Heart right ventricle (tissue), 16 donors: ENCODE measurements around the gene MSANTD4. TPM values are rescaled to one million over a fixed set of nuclear protein-coding genes. Genes with fewer than 3 reads are reported as not detected.

Experiments used
- ATAC-seq, 8 donors: fragments of 200-7000 bp; cut with Tn5 transposase; one replicate each; pipeline ENCODE4 v1.9.1; 2020; ENCODE audit warnings: mild to moderate bottlenecking in 8 of 8, moderate library complexity in 8 of 8, moderate number of reproducible peaks in 1 of 8
- DNase-seq, 2 donors: peaks; one replicate each; pipeline ENCODE4 v3.0.0-alpha.2; 2020
- H3K27ac ChIP-seq, 10 donors: fragments of 200-600 bp; sonication (generic) in 2 of 10; one replicate each; pipeline versions ENCODE4 v1.5.0 to v1.8.0; 2020 to 2022; ENCODE audit warnings: mild to moderate bottlenecking in 3 of 10
- H3K27me3 ChIP-seq, 7 donors: fragments of 200-600 bp; one replicate each; pipeline ENCODE4 v1.8.0; 2021 to 2022; ENCODE audit warnings: mild to moderate bottlenecking in 2 of 7
- H3K36me3 ChIP-seq, 9 donors: fragments of 200-600 bp; sonication (generic) in 1 of 9; one replicate each; pipeline versions ENCODE4 v1.5.0 to v1.8.0; 2020 to 2022; ENCODE audit warnings: mild to moderate bottlenecking in 2 of 9
- H3K4me1 ChIP-seq, 9 donors: fragments of 200-600 bp; sonication (generic) in 1 of 9; one replicate each; pipeline versions ENCODE4 v1.5.0 to v1.8.0; 2020 to 2022; ENCODE audit warnings: mild to moderate bottlenecking in 4 of 9
- H3K4me3 ChIP-seq, 10 donors: fragments of 200-600 bp; sonication (generic) in 2 of 10; one replicate each; pipeline versions ENCODE4 v1.5.0 to v1.8.0; 2020 to 2022; ENCODE audit warnings: mild to moderate bottlenecking in 7 of 10, moderate library complexity in 2 of 10
- H3K9me3 ChIP-seq, 11 donors: fragments of 200-600 bp in 10 of 11; sonication (generic) in 2 of 11; one replicate each; pipeline versions ENCODE4 v1.5.0 to v1.8.0; 2013 to 2022; ENCODE audit warnings: mild to moderate bottlenecking in 2 of 11, control low read depth in 1 of 11, moderate library complexity in 1 of 11
- WGBS, 2 donors: extraction: QIAGEN DNeasy Blood & Tissue Kit; methylation state at CpG; one replicate each; pipeline ENCODE4 v1.1.7; 2013; ENCODE audit warnings: inconsistent platforms in 1 of 2; 5-methylcytosine and 5-hydroxymethylcytosine counted together
- intact Hi-C, 10 donors: fragments of 100-400 bp; cut with DNase I; formaldehyde crosslinking; loops; one replicate each; pipeline versions ENCODE4 v1.11.1 to v1.14.2; 2022
- polyA plus RNA-seq, 2 donors: library from polyadenylated mRNA; stranded (reverse); fragments of 200-250 nt; gene quantifications; one replicate each; pipeline ENCODE4 v1.2.3, GENCODE V29; 2013
- total RNA-seq, 10 donors: library from RNA; stranded (reverse); fragmentation: NEBNext Ultra II Directional in 3 of 10; extraction: Animal tissue kit (Norgen Biotek cat#: 25700) in 3 of 10; gene quantifications; one replicate each; pipeline versions ENCODE4 v1.2.1 to v1.2.4, GENCODE V29; 2021 to 2023
- TF ChIP-seq, protein P1 (sequence below), 9 donors: fragments of 200-600 bp; sonication (generic) in 2 of 9; IDR thresholded peaks; one replicate each; pipeline versions ENCODE4 v1.5.0 to v1.8.0; 2021 to 2022; ENCODE audit warnings: antibody characterized with exemption in 9 of 9, mild to moderate bottlenecking in 5 of 9, moderate library complexity in 1 of 9
- donor health status: Arrhythmogenic right ventricular cardiomyopathy.
- donor health status: ischemic (EF 13 %, LVEDD 7.1; RV severe dilation, severe dysfunction).
- donor health status: healthy with polysubstance abuse.
- donor health status: DM: no; HTN: yes; CAD: no.
- donor health status: DM: no; HTN: no; CAD: no.
- donor health status: ischemic (EF 25% LVEDD 6.9; RV normal size, moderate dysfunction).
- donor health status: ischemic (EF 25% LVEDD 5.7; RV mildly dilated, moderate dysfunction).
- donor health status: healthy.
- donor health status: DM: yes; HTN: yes; CAD: no.
- donor health status: Ischemic cardiomyopathy.
- donor health status: ischemic (EF 35%, LVEDD 5.7; RV mildly dilated, moderate dysfunction).
- donor health status: nonischemic (EF 11% LVEDD 7.7; RV severe dilation, severe dysfunction).
- donor health status: DM: yes; HTN: yes; CAD: no.
- donor health status: PGD.
- donor health status: ischemic (EF 29% LVEDD 5.4; RV normal size, mild dysfunction).
- donor health status: nonischemic (EF 23%, LVEDD 6.1; RV moderate dilation, normal function).

The MSANTD4 gene
- total and polyA plus RNA-seq, 12 donors, result 7.7 to 30.5 (median 21.9) TPM

- Histone ChIP-seq H3K27me3 (no peaks in the 10 kb centered on the region), H3K36me3 (peaks cover 0 to 30% (median 10%) of the 10 kb centered on the region in 9 donors), H3K4me3 (no peak overlapping the region), H3K9me3 (peaks cover 0 to 34% (median 9%) of the 10 kb centered on the region in 11 donors), H3K4me1 (no peaks in the 10 kb centered on the region), H3K27ac (no peak overlapping the region)
- intact Hi-C loops, result no loop called here
- TF ChIP-seq, protein P1, sequence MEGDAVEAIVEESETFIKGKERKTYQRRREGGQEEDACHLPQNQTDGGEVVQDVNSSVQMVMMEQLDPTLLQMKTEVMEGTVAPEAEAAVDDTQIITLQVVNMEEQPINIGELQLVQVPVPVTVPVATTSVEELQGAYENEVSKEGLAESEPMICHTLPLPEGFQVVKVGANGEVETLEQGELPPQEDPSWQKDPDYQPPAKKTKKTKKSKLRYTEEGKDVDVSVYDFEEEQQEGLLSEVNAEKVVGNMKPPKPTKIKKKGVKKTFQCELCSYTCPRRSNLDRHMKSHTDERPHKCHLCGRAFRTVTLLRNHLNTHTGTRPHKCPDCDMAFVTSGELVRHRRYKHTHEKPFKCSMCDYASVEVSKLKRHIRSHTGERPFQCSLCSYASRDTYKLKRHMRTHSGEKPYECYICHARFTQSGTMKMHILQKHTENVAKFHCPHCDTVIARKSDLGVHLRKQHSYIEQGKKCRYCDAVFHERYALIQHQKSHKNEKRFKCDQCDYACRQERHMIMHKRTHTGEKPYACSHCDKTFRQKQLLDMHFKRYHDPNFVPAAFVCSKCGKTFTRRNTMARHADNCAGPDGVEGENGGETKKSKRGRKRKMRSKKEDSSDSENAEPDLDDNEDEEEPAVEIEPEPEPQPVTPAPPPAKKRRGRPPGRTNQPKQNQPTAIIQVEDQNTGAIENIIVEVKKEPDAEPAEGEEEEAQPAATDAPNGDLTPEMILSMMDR (IDR thresholded peaks at IDR 0.05), result no peak
- ATAC-seq (no peak), DNase-seq (no peak)
- 95% methylated on average over 4 of the region's 4 CpGs for WGBS, 2 donors
Observed at GRCh38 chr11:106001304-106002012, 20.6 kb downstream of the MSANTD4 start.

DNA sequence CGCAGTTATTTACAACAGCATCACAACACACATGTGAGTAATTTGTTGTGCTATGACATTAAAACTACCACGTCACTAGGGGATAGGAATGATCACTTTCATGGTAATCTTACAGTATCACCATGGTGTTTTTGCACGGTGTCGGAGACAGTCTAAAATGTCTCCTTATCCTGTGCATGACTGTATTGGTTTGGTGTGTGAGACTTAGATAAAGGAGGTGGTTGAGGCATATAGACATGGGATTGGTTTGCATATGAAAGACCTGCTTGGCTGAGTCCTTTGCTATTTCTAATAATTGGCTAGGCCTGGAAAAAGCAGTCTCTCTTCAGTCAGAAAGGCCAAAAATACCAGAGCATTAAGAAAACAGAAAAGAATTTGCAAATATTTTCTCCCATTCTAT lies 30.2 kb downstream of the MSANTD4 start:
- no peak for ATAC-seq
- 93 to 94% methylated on average over 4 of the region's 4 CpGs for WGBS, 2 donors

GRCh38 chr11:105989124-105989523 lies 32.9 kb downstream of the MSANTD4 start:
- intact Hi-C loops, result no loop called here
- 92 to 95% methylated on average over 2 of the region's 2 CpGs for WGBS, 2 donors
- no peaks in the 10 kb centered on the region for H3K4me1 ChIP-seq
- no peaks in the 10 kb centered on the region for H3K27me3 ChIP-seq
- ATAC-seq, result no peak
- no peak overlapping the region for H3K27ac ChIP-seq
- no peak overlapping the region for H3K4me3 ChIP-seq
- DNase-seq, result no peak
- H3K36me3 ChIP-seq, result peaks cover 0 to 12% (median 0%) of the 10 kb centered on the region in 9 donors
- H3K9me3 ChIP-seq, result peaks cover 0 to 12% (median 0%) of the 10 kb centered on the region in 11 donors
- TF ChIP-seq, protein P1 (IDR thresholded peaks at IDR 0.05), result no peak

More for the DNA sequence above, 30.2 kb downstream of the MSANTD4 start:
- Histone ChIP-seq H3K36me3 (peaks cover 0 to 33% (median 14%) of the 10 kb centered on the region in 9 donors), H3K27ac (no peak overlapping the region), H3K4me3 (no peak overlapping the region), H3K4me1 (no peaks in the 10 kb centered on the region), H3K9me3 (peaks cover 0 to 16% (median 0%) of the 10 kb centered on the region in 11 donors), H3K27me3 (no peaks in the 10 kb centered on the region)
- DNase-seq, result no peak
- TF ChIP-seq, protein P1 (IDR thresholded peaks at IDR 0.05), result no peak
- intact Hi-C loops, result no loop called here

DNA sequence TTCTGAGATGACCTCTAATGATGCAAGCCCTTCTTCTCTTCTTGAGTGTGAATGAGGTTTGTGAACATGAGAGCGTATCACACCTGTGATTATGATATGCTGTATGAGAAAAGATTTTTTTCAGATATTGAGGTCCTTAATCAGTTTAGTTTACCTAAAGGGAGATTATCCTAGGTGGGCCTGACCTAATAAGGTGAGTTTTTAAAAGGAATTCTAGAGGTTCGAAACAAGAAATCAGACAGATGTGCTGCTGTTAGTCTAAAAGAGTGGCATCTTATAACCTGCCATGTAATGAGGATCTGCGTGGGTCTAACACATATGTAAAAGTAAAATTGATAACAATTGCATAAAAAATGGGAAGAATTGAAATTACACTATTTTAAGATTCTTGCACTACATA lies 33.8 kb downstream of the MSANTD4 start:
- Histone ChIP-seq H3K27me3 (no peaks in the 10 kb centered on the region), H3K36me3 (peaks cover 0 to 2% (median 0%) of the 10 kb centered on the region in 9 donors), H3K4me1 (no peaks in the 10 kb centered on the region), H3K9me3 (peaks cover 0 to 6% (median 0%) of the 10 kb centered on the region in 11 donors), H3K4me3 (no peak overlapping the region), H3K27ac (no peak overlapping the region)
- TF ChIP-seq, protein P1 (IDR thresholded peaks at IDR 0.05), result no peak
- intact Hi-C loops, result no loop called here
- DNase-seq (no peak), ATAC-seq (no peak)
- 92 to 96% methylated on average over 3 of the region's 3 CpGs for WGBS, 2 donors
